ENCODE measurements around the gene MTCL1.

The MTCL1 gene

DNA sequence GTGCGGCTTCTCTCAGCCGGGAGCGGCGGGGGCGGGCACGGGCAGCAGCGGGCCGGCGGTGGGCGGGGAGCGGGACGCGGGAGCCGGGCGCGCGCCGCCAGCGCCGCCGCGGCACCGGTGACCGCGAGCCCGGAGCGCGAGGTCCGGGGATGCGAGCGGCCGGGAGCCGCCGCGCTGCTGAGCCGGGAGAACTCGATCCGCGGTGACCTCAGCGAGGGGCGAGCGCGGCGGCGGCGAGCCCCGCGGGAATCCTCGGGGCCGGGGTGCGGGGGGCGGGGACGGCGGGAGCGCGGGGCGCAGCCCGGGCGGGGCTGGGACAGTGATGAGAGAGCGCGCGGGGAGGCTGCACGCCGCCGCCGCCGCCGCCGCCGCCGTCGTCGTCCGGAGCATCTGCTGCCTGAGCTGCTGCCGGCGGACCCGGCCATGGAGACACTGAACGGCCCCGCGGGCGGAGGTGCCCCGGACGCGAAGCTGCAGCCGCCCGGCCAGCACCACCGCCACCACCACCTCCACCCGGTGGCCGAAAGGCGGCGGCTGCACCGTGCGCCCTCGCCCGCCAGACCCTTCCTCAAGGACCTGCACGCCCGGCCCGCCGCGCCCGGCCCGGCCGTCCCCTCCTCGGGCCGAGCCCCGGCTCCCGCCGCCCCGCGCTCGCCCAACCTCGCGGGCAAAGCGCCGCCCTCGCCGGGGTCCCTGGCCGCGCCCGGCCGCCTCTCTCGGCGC lies at the start of gene MTCL1:
Gene MTCL1 (plus strand): TSS at position 319 of the 723 bp plus-strand sequence. CDS start 105 bp downstream, at position 424.
- TF ChIP-seq, protein P1, sequence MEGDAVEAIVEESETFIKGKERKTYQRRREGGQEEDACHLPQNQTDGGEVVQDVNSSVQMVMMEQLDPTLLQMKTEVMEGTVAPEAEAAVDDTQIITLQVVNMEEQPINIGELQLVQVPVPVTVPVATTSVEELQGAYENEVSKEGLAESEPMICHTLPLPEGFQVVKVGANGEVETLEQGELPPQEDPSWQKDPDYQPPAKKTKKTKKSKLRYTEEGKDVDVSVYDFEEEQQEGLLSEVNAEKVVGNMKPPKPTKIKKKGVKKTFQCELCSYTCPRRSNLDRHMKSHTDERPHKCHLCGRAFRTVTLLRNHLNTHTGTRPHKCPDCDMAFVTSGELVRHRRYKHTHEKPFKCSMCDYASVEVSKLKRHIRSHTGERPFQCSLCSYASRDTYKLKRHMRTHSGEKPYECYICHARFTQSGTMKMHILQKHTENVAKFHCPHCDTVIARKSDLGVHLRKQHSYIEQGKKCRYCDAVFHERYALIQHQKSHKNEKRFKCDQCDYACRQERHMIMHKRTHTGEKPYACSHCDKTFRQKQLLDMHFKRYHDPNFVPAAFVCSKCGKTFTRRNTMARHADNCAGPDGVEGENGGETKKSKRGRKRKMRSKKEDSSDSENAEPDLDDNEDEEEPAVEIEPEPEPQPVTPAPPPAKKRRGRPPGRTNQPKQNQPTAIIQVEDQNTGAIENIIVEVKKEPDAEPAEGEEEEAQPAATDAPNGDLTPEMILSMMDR (IDR thresholded peaks at IDR 0.05; ENCODE audit: borderline replicate concordance, control extremely low read depth, extremely low read depth, insufficient read depth, missing control alignments), result no peak
- in situ Hi-C loops (cut with MboI; ENCODE audit: low sequenced_read_pairs, unreplicated experiment), result no loop called here
- DNase-seq (ENCODE audit: low spot score), result peak; percentile 76

DNA sequence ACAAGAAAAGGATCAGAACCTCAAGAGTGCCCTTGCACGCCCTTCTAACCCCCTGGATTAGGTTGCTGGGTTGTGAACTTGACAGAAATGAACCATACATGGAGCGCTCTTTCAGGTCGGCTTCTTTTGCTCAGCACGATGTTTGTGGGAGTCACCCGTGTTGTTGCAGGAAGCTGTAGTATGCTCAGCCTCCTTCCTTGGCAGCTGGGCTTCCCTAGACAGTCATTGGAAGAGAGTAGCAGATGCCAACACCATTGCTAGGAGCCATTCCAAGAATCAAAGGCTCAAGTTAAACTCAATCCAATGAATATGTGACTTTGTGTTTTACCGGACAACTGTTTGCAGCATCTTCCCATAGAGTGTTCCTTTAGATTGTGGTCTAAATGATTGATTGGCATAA lies 49.1 kb upstream of the MTCL1 start:
- in situ Hi-C loops (cut with MboI; ENCODE audit: low sequenced_read_pairs, unreplicated experiment), result no loop called here
- TF ChIP-seq, protein P1 (IDR thresholded peaks at IDR 0.05; ENCODE audit: borderline replicate concordance, control extremely low read depth, extremely low read depth, insufficient read depth, missing control alignments), result no peak
- no peak for DNase-seq (ENCODE audit: low spot score)

DNA sequence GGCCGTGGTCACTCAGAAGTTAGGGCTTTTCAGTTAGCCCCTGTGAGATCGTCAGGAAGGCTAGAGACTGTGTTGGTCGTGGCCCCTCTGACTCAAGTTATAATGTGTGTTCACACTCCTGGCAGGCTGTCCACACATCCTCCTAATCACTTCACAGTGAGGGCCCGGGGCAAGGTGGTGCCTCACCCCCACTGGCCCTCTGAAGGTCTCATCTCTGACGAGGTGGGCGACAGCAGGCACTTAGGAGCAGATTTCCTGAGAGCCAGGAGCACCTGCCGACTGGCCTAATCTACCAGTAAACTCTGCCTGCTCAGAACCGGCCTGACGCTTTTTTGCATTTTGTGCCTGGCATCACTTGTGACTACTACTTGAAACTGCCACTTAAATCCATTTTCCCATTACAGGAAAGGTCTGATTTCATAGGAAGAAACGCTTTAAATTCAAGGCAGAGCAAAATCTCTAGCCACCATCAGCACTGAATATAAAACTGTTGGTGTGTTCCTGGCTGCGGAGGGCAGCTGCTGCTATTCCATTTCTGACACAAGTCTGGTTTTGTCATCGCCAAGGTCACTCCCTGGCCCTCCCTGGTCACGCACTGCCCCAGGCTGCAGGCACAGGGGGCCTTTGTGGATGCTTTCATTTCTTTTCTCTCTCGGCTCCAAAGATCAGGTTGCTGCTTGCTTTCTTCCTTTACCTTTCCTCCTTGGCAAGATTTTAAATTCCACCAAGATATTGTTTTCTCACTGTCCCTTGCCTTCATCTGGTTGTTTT lies 48.1 kb upstream of the MTCL1 start:
- in situ Hi-C loops (cut with MboI; ENCODE audit: low sequenced_read_pairs, unreplicated experiment), result no loop called here
- no peak for DNase-seq (ENCODE audit: low spot score)
- TF ChIP-seq, protein P1 (IDR thresholded peaks at IDR 0.05; ENCODE audit: borderline replicate concordance, control extremely low read depth, extremely low read depth, insufficient read depth, missing control alignments), result no peak

DNA sequence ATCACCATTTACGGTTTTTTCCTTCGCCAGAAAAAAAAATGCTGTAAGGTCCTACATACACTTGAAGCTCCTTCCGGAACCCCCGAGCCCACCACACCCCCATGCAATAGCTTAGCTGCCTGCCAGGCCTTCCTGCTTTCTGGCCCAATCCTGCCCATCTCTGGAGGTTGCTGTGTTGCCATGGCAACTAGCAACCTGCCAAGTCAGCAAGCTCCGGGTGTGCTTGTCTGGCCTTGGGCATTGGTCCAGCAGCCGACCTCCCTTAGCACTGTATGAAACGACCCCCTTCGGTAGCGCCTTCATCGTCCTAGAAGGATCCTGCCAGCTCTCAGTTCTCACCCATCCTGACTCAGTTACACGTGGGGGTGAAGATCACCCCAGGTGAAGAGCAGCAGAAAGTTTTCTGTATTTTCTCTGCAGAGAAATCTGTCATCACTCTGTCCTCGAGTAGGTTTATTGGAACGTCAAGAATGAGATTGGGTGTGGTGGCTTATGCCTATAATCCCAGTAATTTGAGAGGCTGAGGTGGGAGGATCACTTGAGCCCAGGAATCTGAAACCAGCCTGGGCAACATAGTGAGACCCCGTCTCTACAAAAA lies 47.4 kb upstream of the MTCL1 start:
- no peak for DNase-seq (ENCODE audit: low spot score)
- in situ Hi-C loops (cut with MboI; ENCODE audit: low sequenced_read_pairs, unreplicated experiment), result no loop called here
- TF ChIP-seq, protein P1 (IDR thresholded peaks at IDR 0.05; ENCODE audit: borderline replicate concordance, control extremely low read depth, extremely low read depth, insufficient read depth, missing control alignments), result no peak

DNA sequence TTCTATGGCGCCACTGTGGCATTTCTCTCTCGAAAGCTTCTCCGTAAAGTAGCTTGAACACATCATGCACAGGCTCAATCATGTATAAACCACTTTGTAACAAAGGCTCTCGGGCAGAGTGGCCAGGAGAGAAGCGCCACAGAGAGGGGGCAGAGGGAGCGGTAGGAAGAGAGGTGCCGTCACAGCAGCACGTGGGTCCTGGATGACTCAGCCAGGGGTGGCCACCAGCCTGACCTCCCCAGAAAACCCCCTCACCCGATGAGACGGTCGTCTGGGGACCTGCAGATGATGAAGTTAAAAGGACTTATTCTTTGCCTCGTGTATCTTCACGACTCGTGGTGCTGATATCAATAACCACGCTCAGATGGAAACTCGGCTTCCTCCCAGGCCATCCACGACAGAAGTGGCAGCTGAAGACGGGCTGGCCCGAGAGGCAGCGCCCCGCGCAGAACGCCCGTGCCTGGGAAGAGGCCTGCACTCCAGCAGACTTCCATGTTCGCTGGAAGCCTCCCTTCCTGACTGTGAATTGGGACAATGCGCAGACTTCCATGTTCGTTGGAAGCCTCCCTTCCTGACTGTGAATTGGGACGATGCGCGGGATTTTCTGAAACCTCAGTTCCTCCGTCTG lies 46.4 kb upstream of the MTCL1 start:
- TF ChIP-seq, protein P1 (IDR thresholded peaks at IDR 0.05; ENCODE audit: borderline replicate concordance, control extremely low read depth, extremely low read depth, insufficient read depth, missing control alignments), result no peak
- in situ Hi-C loops (cut with MboI; ENCODE audit: low sequenced_read_pairs, unreplicated experiment), result no loop called here
- DNase-seq (ENCODE audit: low spot score), result no peak

DNA sequence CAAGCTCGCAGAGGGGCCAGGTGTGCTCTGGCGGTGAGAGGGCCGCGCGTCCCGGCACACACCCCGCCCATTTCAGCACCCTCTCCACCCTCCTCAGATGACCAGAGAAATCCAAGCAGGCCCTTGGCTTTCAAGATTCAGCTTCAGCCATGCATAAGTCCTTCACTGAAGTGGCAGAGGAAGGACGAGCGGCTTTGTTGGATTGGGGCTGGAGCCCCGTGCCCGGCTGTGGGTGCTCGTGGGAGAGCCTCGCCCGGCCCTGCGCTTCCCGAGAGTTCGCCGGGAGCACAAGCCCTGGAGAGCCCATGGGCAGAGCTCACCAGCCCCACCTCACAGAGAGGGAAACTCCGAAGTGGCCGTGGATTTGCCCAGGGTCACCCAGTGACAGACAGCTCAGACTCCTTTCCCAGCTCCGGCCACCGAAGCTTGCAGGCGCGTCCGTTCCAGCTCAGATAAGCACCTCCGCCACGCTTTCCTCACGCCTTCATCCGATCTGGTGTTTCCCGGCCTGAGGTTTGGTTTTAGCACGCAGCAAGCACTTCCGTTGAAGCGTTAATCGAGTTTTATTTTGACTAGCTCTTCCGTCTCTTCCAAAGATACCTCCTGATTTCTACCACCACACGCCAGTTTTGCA lies 45.6 kb upstream of the MTCL1 start:
- in situ Hi-C loops (cut with MboI; ENCODE audit: low sequenced_read_pairs, unreplicated experiment), result no loop called here
- TF ChIP-seq, protein P1 (IDR thresholded peaks at IDR 0.05; ENCODE audit: borderline replicate concordance, control extremely low read depth, extremely low read depth, insufficient read depth, missing control alignments), result no peak
- DNase-seq (ENCODE audit: low spot score), result no peak

Data from GM13976 (cell line).